Ishikawa (cell line): Measurements from ENCODE around the gene GRAMD1A.

Experiments used
- CEBPB ChIP-seq: IDR thresholded peaks from 2 replicates; pipeline ENCODE4 v1.6.1; 2012
- EGR1 ChIP-seq: IDR thresholded peaks from 2 replicates; pipeline ENCODE4 v1.6.1; 2012
- EP300 ChIP-seq: IDR thresholded peaks from 2 replicates; pipeline ENCODE4 v1.6.1; 2012; ENCODE audit warnings: borderline replicate concordance
- FOXM1 ChIP-seq: IDR thresholded peaks from 2 replicates; pipeline ENCODE4 v1.6.1; 2012; ENCODE audit warnings: low read depth, borderline replicate concordance
- NFIC ChIP-seq: IDR thresholded peaks from 2 replicates; pipeline ENCODE4 v1.6.1; 2012
- TAF1 ChIP-seq: IDR thresholded peaks from 2 replicates; pipeline ENCODE4 v1.6.1; 2012; ENCODE audit warnings: low read depth, mild to moderate bottlenecking
- TCF12 ChIP-seq: IDR thresholded peaks from 2 replicates; pipeline ENCODE4 v1.6.1; 2012; ENCODE audit warnings: low read depth
- TEAD4 ChIP-seq: IDR thresholded peaks from 2 replicates; pipeline ENCODE4 v1.6.1; 2012
- YY1 ChIP-seq: IDR thresholded peaks from 2 replicates; pipeline ENCODE4 v1.6.1; 2012; ENCODE audit warnings: low read depth
- TF ChIP-seq, protein P1 (sequence below): IDR thresholded peaks from 2 replicates; pipeline ENCODE4 v1.6.1; 2012
- TF ChIP-seq, protein P2 (sequence below): IDR thresholded peaks from 2 replicates; pipeline ENCODE4 v1.6.1; 2012; ENCODE audit warnings: low read depth, mild to moderate bottlenecking
- TF ChIP-seq, protein P3 (sequence below): IDR thresholded peaks from 2 replicates; pipeline ENCODE4 v1.6.1; 2012

DNA sequence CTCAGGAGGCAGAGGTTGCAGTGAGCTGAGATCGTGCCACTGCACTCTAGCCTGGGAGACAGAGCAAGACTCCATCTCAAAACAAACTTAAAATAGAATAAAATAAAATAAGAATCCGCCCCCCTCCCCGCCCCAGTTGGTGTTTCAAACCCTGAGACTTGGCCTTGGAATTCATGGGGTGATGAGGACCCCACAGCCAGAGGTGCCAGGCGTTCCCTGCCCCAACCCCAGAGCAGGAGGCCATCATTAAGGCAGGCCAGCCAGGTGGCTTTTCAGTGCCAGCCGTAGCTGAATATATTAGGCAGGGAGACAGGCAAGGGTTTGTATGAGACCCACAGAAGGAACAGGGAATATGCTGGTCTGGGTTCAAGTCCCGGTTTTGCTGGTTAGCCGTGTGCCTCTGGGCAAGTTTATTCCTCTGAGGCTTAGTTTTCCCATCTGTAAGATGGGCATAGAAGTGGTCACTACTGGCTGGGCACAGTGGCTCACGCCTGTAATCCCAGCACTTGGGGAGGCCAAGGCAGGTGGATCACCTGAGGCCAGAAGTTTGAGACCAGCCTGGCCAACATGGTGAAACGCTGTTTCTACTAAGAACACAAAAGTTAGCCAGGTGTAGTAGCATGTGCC, 53.7 kb downstream of the GRAMD1A start:
- TF ChIP-seq CEBPB (no peak), EP300 (no peak), NFIC (no peak), FOXM1 (no peak), TAF1 (no peak), YY1 (no peak), TCF12 (no peak), EGR1 (no peak), TEAD4 (no peak)
- TF ChIP-seq, protein P1, sequence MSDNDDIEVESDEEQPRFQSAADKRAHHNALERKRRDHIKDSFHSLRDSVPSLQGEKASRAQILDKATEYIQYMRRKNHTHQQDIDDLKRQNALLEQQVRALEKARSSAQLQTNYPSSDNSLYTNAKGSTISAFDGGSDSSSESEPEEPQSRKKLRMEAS: no peak
- TF ChIP-seq, protein P2, sequence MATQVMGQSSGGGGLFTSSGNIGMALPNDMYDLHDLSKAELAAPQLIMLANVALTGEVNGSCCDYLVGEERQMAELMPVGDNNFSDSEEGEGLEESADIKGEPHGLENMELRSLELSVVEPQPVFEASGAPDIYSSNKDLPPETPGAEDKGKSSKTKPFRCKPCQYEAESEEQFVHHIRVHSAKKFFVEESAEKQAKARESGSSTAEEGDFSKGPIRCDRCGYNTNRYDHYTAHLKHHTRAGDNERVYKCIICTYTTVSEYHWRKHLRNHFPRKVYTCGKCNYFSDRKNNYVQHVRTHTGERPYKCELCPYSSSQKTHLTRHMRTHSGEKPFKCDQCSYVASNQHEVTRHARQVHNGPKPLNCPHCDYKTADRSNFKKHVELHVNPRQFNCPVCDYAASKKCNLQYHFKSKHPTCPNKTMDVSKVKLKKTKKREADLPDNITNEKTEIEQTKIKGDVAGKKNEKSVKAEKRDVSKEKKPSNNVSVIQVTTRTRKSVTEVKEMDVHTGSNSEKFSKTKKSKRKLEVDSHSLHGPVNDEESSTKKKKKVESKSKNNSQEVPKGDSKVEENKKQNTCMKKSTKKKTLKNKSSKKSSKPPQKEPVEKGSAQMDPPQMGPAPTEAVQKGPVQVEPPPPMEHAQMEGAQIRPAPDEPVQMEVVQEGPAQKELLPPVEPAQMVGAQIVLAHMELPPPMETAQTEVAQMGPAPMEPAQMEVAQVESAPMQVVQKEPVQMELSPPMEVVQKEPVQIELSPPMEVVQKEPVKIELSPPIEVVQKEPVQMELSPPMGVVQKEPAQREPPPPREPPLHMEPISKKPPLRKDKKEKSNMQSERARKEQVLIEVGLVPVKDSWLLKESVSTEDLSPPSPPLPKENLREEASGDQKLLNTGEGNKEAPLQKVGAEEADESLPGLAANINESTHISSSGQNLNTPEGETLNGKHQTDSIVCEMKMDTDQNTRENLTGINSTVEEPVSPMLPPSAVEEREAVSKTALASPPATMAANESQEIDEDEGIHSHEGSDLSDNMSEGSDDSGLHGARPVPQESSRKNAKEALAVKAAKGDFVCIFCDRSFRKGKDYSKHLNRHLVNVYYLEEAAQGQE: no peak
- TF ChIP-seq, protein P3, sequence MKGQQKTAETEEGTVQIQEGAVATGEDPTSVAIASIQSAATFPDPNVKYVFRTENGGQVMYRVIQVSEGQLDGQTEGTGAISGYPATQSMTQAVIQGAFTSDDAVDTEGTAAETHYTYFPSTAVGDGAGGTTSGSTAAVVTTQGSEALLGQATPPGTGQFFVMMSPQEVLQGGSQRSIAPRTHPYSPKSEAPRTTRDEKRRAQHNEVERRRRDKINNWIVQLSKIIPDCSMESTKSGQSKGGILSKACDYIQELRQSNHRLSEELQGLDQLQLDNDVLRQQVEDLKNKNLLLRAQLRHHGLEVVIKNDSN: no peak
